ENCODE measurements around the gene TXNRD2.

The TXNRD2 gene

DNA sequence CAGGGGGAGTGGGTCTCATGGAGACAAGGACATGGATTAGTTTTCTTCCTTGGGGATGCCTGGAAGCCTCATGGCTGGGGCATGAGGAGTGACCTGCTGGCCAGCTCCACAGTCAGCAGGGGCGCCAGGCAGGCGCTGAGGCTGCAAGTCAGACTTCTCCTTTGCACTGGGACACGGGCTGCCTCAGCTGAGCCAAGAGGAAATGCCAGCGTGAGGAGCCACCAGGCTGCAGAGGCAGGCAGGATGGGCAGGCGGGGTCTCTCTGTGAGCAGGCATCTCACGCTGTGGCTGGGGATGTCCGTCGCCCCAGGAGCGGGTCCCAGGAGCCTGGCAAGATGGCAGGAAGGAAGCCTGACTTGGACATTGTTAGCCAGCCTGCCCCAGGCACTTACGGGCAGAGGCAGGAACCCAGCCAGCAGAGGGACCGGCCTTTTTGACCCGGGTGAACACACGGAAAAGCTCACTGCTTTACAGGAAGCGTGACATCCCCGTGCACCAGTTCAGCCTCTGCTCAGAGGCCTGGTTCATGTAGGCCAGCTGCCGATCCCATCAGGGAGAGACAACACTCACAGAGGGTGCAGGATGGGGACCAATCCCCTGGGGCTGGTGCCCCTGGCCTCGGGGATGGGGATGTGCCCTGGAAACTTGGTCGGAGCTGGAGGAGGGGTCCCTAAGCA lies 97.1 kb downstream of the TXNRD2 start:
- TF ChIP-seq, protein P1, sequence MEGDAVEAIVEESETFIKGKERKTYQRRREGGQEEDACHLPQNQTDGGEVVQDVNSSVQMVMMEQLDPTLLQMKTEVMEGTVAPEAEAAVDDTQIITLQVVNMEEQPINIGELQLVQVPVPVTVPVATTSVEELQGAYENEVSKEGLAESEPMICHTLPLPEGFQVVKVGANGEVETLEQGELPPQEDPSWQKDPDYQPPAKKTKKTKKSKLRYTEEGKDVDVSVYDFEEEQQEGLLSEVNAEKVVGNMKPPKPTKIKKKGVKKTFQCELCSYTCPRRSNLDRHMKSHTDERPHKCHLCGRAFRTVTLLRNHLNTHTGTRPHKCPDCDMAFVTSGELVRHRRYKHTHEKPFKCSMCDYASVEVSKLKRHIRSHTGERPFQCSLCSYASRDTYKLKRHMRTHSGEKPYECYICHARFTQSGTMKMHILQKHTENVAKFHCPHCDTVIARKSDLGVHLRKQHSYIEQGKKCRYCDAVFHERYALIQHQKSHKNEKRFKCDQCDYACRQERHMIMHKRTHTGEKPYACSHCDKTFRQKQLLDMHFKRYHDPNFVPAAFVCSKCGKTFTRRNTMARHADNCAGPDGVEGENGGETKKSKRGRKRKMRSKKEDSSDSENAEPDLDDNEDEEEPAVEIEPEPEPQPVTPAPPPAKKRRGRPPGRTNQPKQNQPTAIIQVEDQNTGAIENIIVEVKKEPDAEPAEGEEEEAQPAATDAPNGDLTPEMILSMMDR (IDR thresholded peaks at IDR 0.05; ENCODE audit: borderline replicate concordance, control extremely low read depth, extremely low read depth, insufficient read depth, missing control alignments) = no peak
- in situ Hi-C loops (cut with MboI; ENCODE audit: low sequenced_read_pairs, unreplicated experiment) = no loop called here
- peak; percentile 18 for DNase-seq (ENCODE audit: low spot score)

DNA sequence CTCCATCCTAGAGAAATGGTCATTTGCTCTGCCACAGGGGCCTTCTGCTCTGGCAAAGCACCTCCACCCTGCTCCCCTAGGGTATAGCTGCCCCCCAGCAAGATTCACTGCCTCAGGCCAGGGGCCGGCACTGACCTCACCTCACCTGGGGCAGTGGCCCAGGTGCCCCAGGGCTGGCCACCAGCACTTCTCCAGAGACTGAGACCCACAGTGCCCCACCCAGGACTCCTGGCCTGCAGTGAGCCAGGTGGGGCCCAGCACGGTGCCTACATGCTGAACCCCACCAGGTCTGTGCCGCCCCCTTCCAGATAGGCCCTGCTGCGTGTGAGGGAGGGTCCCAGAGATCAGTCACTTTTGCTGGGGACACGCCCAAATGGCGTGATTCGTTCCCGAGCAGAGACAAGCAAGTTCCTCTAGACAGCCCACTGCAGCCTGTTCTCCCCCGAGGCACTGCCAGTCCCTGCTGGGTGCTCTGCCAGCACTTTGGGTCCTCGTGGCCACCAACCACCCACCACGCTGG lies 97.7 kb downstream of the TXNRD2 start:
- TF ChIP-seq, protein P1 (IDR thresholded peaks at IDR 0.05; ENCODE audit: borderline replicate concordance, control extremely low read depth, extremely low read depth, insufficient read depth, missing control alignments) = no peak
- peak; percentile 17 for DNase-seq (ENCODE audit: low spot score)
- in situ Hi-C loops (cut with MboI; ENCODE audit: low sequenced_read_pairs, unreplicated experiment) = no loop called here

DNA sequence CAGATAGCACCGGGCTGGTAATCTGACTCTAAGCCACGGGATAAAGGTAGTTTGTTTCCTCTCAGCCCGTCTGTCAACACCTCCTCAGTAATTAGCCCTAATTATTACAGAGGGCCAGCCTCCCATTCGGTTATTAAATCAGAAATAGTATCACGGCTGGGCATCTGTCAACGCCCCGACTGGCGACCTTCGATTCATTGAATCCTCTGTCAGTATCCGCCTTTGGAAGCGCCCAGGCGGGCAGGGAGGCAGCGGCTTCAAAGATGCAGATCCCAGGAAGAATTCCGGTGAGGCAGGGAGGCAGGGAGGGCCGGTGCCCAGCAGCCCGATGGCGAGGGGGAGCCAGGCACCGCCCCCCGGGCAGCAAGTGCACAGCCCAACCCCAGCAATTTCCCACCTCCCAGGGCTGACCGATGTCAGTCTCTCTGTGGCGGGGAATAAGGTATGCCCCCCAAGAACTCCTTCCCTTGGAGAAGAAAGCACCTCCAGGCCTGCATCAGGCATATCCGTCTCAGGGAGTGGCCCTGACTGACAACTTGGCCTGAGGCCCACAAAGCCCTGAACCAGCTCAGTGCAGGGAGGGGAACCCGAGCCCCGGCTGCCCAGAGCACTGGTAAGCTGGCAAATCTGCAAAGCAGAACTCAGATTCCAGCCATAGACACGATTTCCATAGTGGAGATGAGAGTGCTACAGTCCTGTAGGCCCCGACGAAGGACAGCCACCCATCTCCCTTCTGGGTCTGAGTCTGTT lies 98.3 kb downstream of the TXNRD2 start:
- in situ Hi-C loops (cut with MboI; ENCODE audit: low sequenced_read_pairs, unreplicated experiment) = no loop called here
- TF ChIP-seq, protein P1 (IDR thresholded peaks at IDR 0.05; ENCODE audit: borderline replicate concordance, control extremely low read depth, extremely low read depth, insufficient read depth, missing control alignments) = no peak
- DNase-seq (ENCODE audit: low spot score) = no peak

DNA sequence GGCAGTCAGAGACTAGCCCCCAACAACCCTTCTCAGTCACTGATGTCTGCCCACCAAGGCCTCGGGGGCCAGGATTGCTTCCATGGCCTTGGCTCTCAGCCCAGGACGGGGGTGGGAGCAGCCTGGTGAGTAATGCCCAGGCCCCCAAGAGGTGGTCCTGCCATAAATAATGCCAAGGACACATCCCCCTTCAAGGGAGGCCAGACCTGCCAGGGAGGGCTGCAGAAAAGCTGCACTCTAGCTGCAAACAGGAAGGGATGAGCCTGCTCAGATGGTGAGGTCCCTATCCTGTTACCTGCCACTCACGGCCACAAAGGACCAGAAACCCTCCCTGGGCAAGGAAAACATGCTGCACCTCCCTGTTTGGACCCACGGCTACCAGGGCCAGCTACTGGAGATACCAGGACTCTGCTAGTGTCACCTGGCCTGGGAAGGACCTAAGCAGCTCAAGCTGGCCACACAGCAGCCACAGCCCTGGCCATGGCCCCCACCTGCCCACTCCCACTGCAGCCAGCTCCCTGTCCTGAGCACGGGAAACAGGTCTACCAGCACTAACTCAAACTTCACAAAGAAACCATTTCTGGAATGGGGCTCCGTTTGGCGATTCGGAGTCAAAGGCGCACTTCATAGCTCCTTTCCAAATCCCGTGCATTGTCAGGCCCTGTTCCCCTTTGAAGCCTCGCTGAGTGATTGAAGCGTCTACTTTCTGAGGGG lies 99.1 kb downstream of the TXNRD2 start:
- in situ Hi-C loops (cut with MboI; ENCODE audit: low sequenced_read_pairs, unreplicated experiment) = no loop called here
- TF ChIP-seq, protein P1 (IDR thresholded peaks at IDR 0.05; ENCODE audit: borderline replicate concordance, control extremely low read depth, extremely low read depth, insufficient read depth, missing control alignments) = no peak
- DNase-seq (ENCODE audit: low spot score) = no peak

DNA sequence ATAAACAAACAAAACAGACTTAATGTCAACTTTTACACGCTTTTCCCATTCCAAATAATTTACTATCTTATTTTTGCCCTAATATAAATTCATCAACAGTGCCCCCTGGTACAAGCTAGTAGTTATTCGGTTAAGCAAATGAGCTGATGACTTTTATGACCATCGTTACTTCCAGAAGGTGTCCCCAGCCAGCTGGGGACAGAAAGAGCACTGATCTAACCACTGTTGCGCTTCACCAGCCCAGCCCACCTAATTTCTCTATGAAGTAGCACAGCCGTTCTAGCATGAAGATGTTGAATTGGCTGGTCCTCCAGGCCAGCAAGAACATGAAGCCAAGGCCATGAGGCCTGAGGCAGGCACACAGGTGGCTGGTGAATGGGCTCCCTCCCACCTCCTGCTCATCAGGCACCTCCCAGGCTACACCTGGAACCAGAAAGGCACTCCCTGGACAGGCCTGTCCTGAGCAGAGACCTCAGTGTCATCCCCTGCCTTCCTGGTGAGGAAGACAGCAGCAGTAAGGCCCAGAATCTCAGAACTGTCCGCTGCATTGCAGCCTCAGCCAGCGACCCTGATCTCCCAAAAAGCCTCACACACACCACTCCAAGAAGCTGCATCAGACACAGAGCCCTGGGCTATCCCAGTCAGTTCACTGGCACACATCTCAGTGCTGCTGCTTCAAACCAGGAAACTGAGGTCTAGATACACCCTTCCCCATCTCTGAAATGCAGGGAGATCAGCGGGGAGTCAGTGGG lies 99.8 kb downstream of the TXNRD2 start:
- TF ChIP-seq, protein P1 (IDR thresholded peaks at IDR 0.05; ENCODE audit: borderline replicate concordance, control extremely low read depth, extremely low read depth, insufficient read depth, missing control alignments) = no peak
- peak; percentile 48 for DNase-seq (ENCODE audit: low spot score)
- in situ Hi-C loops (cut with MboI; ENCODE audit: low sequenced_read_pairs, unreplicated experiment) = no loop called here
